ENCODE data around the gene PLEKHG4B. TPM values are rescaled to one million over a fixed set of nuclear protein-coding genes. Genes with fewer than 3 reads are reported as not detected.

The PLEKHG4B gene
- polyA plus RNA-seq, 1 donor (not counting 4 experiments of a cell fraction or from before 2014, with no cell fraction given): not detected

DNA sequence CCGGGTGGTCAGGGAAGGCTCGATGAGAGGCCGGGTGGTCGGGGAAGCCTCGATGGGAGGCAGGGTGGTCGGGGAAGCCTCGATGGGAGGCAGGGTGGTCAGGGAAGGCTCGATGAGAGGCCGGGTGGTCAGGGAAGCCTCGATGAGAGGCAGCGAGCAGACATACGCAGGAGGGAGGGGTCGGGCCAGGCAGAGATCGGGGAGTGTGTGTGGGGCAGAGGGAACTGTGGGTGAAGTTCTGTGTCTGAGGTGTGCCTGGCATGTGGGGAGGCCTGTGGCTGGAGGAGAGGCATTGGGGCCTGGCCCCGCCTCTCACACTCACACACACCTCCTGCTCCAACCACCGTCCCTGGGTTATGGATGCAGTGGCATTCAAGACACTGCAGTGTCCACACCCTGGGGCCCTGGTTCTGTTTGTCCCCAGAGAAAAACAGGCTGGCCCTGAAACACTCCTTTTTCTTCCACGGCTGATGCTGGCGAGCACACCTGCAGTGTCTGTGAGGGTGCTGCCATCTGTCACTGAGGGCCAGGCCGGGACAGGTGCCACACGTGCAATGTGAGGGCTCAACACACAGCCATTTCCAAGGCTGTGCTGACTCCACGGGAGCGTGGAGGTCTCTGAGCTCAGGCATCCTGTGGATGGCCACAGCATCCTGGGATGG lies 6.5 kb upstream of the PLEKHG4B start:
- peaks cover 35% of the 10 kb centered on the region for H3K27me3 ChIP-seq (ENCODE audit: control insufficient read depth, extremely low read depth, insufficient read depth, low read length)
- FAIRE-seq (no peak), DNase-seq (ENCODE audit: low read depth, low spot score) (no peak)
- H2AFZ ChIP-seq (ENCODE audit: control insufficient read depth, low read length): no peak overlapping the region
- no peaks in the 10 kb centered on the region for H3K79me2 ChIP-seq (ENCODE audit: control insufficient read depth, insufficient read depth, low read length)
- dilution Hi-C loops (cut with MboI; ENCODE audit: extremely low pct_ligation_motif_present, low sequenced_read_pairs): no loop called here
- H3K9ac ChIP-seq (ENCODE audit: control insufficient read depth, extremely low read depth, insufficient read depth, low read length): no peak overlapping the region
- H3K9me1 ChIP-seq (ENCODE audit: control insufficient read depth, extremely low read depth, insufficient read depth, low read length): no peaks in the 10 kb centered on the region
- no peaks in the 10 kb centered on the region for H4K20me1 ChIP-seq (ENCODE audit: control insufficient read depth, extremely low read depth, insufficient read depth, low read length)
- no peaks in the 10 kb centered on the region for H3K9me3 ChIP-seq (ENCODE audit: control insufficient read depth, low read depth, low read length)
- H3K27ac ChIP-seq (ENCODE audit: control insufficient read depth, insufficient read depth, low read length): no peak overlapping the region
- no peaks in the 10 kb centered on the region for H3K36me3 ChIP-seq (ENCODE audit: control insufficient read depth in 2 of 2, extremely low read depth in 1 of 2, insufficient read depth in 2 of 2, low read length in 2 of 2)
- TF ChIP-seq, protein P1, sequence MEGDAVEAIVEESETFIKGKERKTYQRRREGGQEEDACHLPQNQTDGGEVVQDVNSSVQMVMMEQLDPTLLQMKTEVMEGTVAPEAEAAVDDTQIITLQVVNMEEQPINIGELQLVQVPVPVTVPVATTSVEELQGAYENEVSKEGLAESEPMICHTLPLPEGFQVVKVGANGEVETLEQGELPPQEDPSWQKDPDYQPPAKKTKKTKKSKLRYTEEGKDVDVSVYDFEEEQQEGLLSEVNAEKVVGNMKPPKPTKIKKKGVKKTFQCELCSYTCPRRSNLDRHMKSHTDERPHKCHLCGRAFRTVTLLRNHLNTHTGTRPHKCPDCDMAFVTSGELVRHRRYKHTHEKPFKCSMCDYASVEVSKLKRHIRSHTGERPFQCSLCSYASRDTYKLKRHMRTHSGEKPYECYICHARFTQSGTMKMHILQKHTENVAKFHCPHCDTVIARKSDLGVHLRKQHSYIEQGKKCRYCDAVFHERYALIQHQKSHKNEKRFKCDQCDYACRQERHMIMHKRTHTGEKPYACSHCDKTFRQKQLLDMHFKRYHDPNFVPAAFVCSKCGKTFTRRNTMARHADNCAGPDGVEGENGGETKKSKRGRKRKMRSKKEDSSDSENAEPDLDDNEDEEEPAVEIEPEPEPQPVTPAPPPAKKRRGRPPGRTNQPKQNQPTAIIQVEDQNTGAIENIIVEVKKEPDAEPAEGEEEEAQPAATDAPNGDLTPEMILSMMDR (optimal IDR thresholded peaks at IDR 0.05 in 1 of 3, IDR thresholded peaks at IDR 0.05 in 1 of 3, conservative IDR thresholded peaks at IDR 0.05 in 1 of 3; ENCODE audit: extremely low read depth in 1 of 3, insufficient read depth in 2 of 3, low read length in 3 of 3): no peak
- no peak for TF ChIP-seq EZH2 (IDR thresholded peaks at IDR 0.05; ENCODE audit: low read length)
- no peak overlapping the region for H3K4me2 ChIP-seq (ENCODE audit: control insufficient read depth, extremely low read depth, insufficient read depth, low read depth, low read length)
- H3K4me1 ChIP-seq (ENCODE audit: control insufficient read depth, extremely low read depth, insufficient read depth, low read length): no peaks in the 10 kb centered on the region
- no peak overlapping the region for H3K4me3 ChIP-seq (ENCODE audit: control insufficient read depth in 2 of 3, extremely low read depth in 1 of 3, insufficient read depth in 2 of 3, low read depth in 1 of 3, low read length in 3 of 3)

- no peak overlapping the region for H3K27ac ChIP-seq (ENCODE audit: control insufficient read depth, insufficient read depth, low read length)
- no peaks in the 10 kb centered on the region for H3K79me2 ChIP-seq (ENCODE audit: control insufficient read depth, insufficient read depth, low read length)
- TF ChIP-seq, protein P1 (optimal IDR thresholded peaks at IDR 0.05 in 1 of 3, IDR thresholded peaks at IDR 0.05 in 1 of 3, conservative IDR thresholded peaks at IDR 0.05 in 1 of 3; ENCODE audit: extremely low read depth in 1 of 3, insufficient read depth in 2 of 3, low read length in 3 of 3): no peak
- TF ChIP-seq EZH2 (IDR thresholded peaks at IDR 0.05; ENCODE audit: low read length): no peak
- H3K9me3 ChIP-seq (ENCODE audit: control insufficient read depth, low read depth, low read length): no peaks in the 10 kb centered on the region
- no peak for FAIRE-seq
- H3K36me3 ChIP-seq (ENCODE audit: control insufficient read depth in 2 of 2, extremely low read depth in 1 of 2, insufficient read depth in 2 of 2, low read length in 2 of 2): no peaks in the 10 kb centered on the region
- no peaks in the 10 kb centered on the region for H3K9me1 ChIP-seq (ENCODE audit: control insufficient read depth, extremely low read depth, insufficient read depth, low read length)
- H3K4me2 ChIP-seq (ENCODE audit: control insufficient read depth, extremely low read depth, insufficient read depth, low read depth, low read length): no peak overlapping the region
- H3K4me1 ChIP-seq (ENCODE audit: control insufficient read depth, extremely low read depth, insufficient read depth, low read length): no peaks in the 10 kb centered on the region
- no peak overlapping the region for H3K9ac ChIP-seq (ENCODE audit: control insufficient read depth, extremely low read depth, insufficient read depth, low read length)
- peaks cover 56% of the 10 kb centered on the region for H3K27me3 ChIP-seq (ENCODE audit: control insufficient read depth, extremely low read depth, insufficient read depth, low read length)
- no peak for DNase-seq (ENCODE audit: low read depth, low spot score)
- H4K20me1 ChIP-seq (ENCODE audit: control insufficient read depth, extremely low read depth, insufficient read depth, low read length): no peaks in the 10 kb centered on the region
- H3K4me3 ChIP-seq (ENCODE audit: control insufficient read depth in 2 of 3, extremely low read depth in 1 of 3, insufficient read depth in 2 of 3, low read depth in 1 of 3, low read length in 3 of 3): no peak overlapping the region
- dilution Hi-C loops (cut with MboI; ENCODE audit: extremely low pct_ligation_motif_present, low sequenced_read_pairs): no loop called here
- no peak overlapping the region for H2AFZ ChIP-seq (ENCODE audit: control insufficient read depth, low read length)
These were observed 2.4 kb upstream of the PLEKHG4B start for GRCh38 chr5:89337-90286.

Data from keratinocyte (primary cell).